Measurements from ENCODE around the gene TMEM63C.

DNA sequence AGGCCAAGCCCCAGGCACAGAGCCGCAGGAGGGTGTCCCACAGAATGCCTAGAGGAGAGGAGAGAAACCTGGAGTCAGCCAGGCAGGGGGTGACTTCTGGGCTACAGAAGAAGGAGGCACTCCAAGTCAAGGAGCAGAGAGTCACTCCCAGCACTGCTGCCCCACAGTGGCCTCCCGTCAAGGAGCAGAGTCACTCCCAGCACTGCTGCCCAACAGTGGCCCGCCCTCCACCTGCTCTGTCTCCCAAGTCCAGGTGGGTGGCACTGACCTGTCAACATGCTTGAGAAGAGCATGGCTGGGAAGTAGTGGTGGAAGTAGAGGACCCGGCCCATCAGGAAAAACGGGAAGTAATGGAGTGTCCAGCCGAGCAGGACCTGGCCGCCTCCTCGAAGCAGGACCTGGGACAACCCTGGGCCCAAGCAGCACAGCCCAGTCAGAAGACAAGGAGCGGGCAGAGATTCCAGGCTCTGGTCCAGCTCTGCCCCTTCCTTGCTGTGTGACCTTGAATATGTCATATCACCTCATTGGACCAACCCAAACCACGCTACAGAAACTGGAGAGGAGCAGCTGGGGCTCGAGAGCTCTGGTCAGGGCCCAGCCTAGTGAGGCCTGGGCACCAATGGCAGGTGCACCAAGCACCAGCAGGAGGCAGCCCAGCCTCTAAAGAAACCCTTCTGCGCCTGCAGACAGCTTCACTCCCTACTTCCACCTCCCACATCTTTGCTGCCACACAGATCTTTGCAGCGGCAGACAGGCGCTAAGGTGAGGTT, 97.0 kb downstream of the TMEM63C start:
- TF ChIP-seq SPI1 (IDR thresholded peaks at IDR 0.05; ENCODE audit: low read depth, low read length) (no peak), POLR2A (IDR thresholded peaks at IDR 0.05; ENCODE audit: low read depth, low read length) (no peak)
